ENCODE results near the gene PIK3AP1. TPM values are rescaled to one million over a fixed set of nuclear protein-coding genes. Genes with fewer than 3 reads are reported as not detected.

Gene PIK3AP1
- total and polyA plus RNA-seq, 2 of the 8 experiments (the other 6 are each of a cell fraction or from before 2014, with no cell fraction given): 1.9 to 4.5 TPM

DNA sequence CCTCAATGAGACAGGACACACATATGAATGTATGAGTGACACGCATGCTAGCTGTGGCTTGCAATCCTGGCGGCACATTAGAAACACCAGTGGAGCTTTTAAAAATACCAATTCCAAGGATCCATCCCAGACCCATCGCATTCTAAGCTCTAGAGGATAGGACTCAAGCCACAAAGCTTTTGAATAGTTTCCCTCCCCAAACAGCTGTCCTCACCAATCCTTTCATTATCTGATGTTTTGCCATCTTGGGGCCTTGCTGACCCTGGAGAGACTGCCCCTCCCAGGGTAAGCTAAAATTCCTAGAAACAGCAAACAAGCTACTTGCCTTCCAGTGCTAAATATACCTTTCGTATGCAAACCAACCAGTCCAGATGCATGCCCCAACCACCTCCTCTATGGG, 124.6 kb downstream of the PIK3AP1 start (continued):
- TF ChIP-seq, protein P1, sequence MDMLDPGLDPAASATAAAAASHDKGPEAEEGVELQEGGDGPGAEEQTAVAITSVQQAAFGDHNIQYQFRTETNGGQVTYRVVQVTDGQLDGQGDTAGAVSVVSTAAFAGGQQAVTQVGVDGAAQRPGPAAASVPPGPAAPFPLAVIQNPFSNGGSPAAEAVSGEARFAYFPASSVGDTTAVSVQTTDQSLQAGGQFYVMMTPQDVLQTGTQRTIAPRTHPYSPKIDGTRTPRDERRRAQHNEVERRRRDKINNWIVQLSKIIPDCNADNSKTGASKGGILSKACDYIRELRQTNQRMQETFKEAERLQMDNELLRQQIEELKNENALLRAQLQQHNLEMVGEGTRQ (IDR thresholded peaks at IDR 0.05; ENCODE audit: low read length): no peak
- TF ChIP-seq, protein P2, sequence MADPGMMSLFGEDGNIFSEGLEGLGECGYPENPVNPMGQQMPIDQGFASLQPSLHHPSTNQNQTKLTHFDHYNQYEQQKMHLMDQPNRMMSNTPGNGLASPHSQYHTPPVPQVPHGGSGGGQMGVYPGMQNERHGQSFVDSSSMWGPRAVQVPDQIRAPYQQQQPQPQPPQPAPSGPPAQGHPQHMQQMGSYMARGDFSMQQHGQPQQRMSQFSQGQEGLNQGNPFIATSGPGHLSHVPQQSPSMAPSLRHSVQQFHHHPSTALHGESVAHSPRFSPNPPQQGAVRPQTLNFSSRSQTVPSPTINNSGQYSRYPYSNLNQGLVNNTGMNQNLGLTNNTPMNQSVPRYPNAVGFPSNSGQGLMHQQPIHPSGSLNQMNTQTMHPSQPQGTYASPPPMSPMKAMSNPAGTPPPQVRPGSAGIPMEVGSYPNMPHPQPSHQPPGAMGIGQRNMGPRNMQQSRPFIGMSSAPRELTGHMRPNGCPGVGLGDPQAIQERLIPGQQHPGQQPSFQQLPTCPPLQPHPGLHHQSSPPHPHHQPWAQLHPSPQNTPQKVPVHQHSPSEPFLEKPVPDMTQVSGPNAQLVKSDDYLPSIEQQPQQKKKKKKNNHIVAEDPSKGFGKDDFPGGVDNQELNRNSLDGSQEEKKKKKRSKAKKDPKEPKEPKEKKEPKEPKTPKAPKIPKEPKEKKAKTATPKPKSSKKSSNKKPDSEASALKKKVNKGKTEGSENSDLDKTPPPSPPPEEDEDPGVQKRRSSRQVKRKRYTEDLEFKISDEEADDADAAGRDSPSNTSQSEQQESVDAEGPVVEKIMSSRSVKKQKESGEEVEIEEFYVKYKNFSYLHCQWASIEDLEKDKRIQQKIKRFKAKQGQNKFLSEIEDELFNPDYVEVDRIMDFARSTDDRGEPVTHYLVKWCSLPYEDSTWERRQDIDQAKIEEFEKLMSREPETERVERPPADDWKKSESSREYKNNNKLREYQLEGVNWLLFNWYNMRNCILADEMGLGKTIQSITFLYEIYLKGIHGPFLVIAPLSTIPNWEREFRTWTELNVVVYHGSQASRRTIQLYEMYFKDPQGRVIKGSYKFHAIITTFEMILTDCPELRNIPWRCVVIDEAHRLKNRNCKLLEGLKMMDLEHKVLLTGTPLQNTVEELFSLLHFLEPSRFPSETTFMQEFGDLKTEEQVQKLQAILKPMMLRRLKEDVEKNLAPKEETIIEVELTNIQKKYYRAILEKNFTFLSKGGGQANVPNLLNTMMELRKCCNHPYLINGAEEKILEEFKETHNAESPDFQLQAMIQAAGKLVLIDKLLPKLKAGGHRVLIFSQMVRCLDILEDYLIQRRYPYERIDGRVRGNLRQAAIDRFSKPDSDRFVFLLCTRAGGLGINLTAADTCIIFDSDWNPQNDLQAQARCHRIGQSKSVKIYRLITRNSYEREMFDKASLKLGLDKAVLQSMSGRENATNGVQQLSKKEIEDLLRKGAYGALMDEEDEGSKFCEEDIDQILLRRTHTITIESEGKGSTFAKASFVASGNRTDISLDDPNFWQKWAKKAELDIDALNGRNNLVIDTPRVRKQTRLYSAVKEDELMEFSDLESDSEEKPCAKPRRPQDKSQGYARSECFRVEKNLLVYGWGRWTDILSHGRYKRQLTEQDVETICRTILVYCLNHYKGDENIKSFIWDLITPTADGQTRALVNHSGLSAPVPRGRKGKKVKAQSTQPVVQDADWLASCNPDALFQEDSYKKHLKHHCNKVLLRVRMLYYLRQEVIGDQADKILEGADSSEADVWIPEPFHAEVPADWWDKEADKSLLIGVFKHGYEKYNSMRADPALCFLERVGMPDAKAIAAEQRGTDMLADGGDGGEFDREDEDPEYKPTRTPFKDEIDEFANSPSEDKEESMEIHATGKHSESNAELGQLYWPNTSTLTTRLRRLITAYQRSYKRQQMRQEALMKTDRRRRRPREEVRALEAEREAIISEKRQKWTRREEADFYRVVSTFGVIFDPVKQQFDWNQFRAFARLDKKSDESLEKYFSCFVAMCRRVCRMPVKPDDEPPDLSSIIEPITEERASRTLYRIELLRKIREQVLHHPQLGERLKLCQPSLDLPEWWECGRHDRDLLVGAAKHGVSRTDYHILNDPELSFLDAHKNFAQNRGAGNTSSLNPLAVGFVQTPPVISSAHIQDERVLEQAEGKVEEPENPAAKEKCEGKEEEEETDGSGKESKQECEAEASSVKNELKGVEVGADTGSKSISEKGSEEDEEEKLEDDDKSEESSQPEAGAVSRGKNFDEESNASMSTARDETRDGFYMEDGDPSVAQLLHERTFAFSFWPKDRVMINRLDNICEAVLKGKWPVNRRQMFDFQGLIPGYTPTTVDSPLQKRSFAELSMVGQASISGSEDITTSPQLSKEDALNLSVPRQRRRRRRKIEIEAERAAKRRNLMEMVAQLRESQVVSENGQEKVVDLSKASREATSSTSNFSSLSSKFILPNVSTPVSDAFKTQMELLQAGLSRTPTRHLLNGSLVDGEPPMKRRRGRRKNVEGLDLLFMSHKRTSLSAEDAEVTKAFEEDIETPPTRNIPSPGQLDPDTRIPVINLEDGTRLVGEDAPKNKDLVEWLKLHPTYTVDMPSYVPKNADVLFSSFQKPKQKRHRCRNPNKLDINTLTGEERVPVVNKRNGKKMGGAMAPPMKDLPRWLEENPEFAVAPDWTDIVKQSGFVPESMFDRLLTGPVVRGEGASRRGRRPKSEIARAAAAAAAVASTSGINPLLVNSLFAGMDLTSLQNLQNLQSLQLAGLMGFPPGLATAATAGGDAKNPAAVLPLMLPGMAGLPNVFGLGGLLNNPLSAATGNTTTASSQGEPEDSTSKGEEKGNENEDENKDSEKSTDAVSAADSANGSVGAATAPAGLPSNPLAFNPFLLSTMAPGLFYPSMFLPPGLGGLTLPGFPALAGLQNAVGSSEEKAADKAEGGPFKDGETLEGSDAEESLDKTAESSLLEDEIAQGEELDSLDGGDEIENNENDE (IDR thresholded peaks at IDR 0.05; ENCODE audit: insufficient replicate concordance, low read length): no peak
- TF ChIP-seq MAFK (IDR thresholded peaks at IDR 0.05; ENCODE audit: low read depth, low read length): no peak

Measured in H1 (cell line).